Transverse colon (tissue), 4 donors: Measurements from ENCODE around the gene SYT1. TPM values are rescaled to one million over a fixed set of nuclear protein-coding genes. Genes with fewer than 3 reads are reported as not detected.

Source experiments
- DNase-seq: peaks from one replicate; pipeline ENCODE4 v3.0.0-alpha.2; 2019
- H3K27ac ChIP-seq, 4 donors: fragments of 200-600 bp; sonication (generic); 2 replicates each; pipeline ENCODE4 v1.5.1; 2016 to 2018; ENCODE audit warnings: inconsistent platforms in 4 of 4
- H3K27me3 ChIP-seq: fragments of 200-600 bp; sonication (generic); 2 replicates; pipeline ENCODE4 v1.5.1; 2017; ENCODE audit warnings: inconsistent platforms
- H3K36me3 ChIP-seq, 4 donors: fragments of 200-600 bp; sonication (generic); 2 replicates each; pipeline ENCODE4 v1.5.1; 2017 to 2019; ENCODE audit warnings: inconsistent platforms in 4 of 4
- H3K4me1 ChIP-seq, 4 donors: fragments of 200-600 bp; sonication (generic); 2 replicates each; pipeline ENCODE4 v1.5.1; 2017 to 2020; ENCODE audit warnings: inconsistent platforms in 4 of 4
- H3K4me3 ChIP-seq, 4 donors: fragments of 200-600 bp; sonication (generic); 1 replicate in 1 of 4; 2 replicates in 3 of 4; pipeline versions ENCODE4 v1.5.1 to v1.6.1; 2017 to 2019; ENCODE audit warnings: inconsistent platforms in 4 of 4
- H3K9me3 ChIP-seq, 2 donors: fragments of 200-600 bp; sonication (generic); 2 replicates each; pipeline ENCODE4 v1.5.1; 2017 to 2019; ENCODE audit warnings: inconsistent platforms in 2 of 2
- CTCF ChIP-seq, 5 experiments: fragments of 200-600 bp in 3 of 5; fragments of 450-650 bp in 2 of 5; sonication (generic) in 3 of 5; IDR thresholded peaks; 1 replicate in 2 of 5; 2 replicates in 3 of 5; pipeline ENCODE4 v1.5.1; 2016 to 2017; ENCODE audit warnings: antibody characterized with exemption in 5 of 5, inconsistent platforms in 3 of 5, mild to moderate bottlenecking in 2 of 5, moderate library complexity in 1 of 5
- EP300 ChIP-seq: sonication (generic); formaldehyde crosslinking; IDR thresholded peaks from one replicate; pipeline ENCODE4 v1.6.1; 2017; ENCODE audit warnings: antibody characterized with exemption, low read depth
- POLR2A ChIP-seq: fragments of 450-650 bp; IDR thresholded peaks from one replicate; pipeline ENCODE4 v1.6.1; 2016; ENCODE audit warnings: antibody characterized with exemption, mild to moderate bottlenecking, moderate library complexity
- POLR2AphosphoS5 ChIP-seq, 3 donors: sonication (generic); formaldehyde crosslinking; IDR thresholded peaks; one replicate each; pipeline ENCODE4 v1.6.1; 2016; ENCODE audit warnings: antibody characterized with exemption in 3 of 3
- WGBS, 2 donors: methylation state at CpG; one replicate each; pipeline ENCODE4 v1.1.5; 2018; ENCODE audit warnings: low coverage in 1 of 2; 5-methylcytosine and 5-hydroxymethylcytosine counted together
- in situ Hi-C, 4 donors: fragments of 200-750 bp; cut with MboI; loops; one replicate each; pipeline versions ENCODE4 v1.15.0 to v1.15.1; 2017; ENCODE audit warnings: low sequenced_read_pairs in 3 of 4, low pct_ligation_motif_present in 1 of 4, low pct_unique_long_range_greater_than_20kb in 1 of 4
- intact Hi-C: fragments of 100-400 bp; cut with DNase I; formaldehyde crosslinking; loops from one replicate; pipeline ENCODE4 v1.15.1; 2023; ENCODE audit warnings: low total_unique reads
- total RNA-seq, 4 donors: library from RNA; depleted of rRNA; stranded (reverse); fragments of >200 nt; gene quantifications; one replicate each; pipeline ENCODE4 v1.1.0, GENCODE V29; 2016

The SYT1 gene
- total RNA-seq, 4 donors from 2014 or later: 0.60 to 4.9 (median 2.1) TPM

GRCh38 chr12:79274501-79275064 lies 410.0 kb downstream of the SYT1 start:
- Histone ChIP-seq H3K36me3 (no peaks in the 10 kb centered on the region), H3K9me3 (no peaks in the 10 kb centered on the region), H3K27ac (no peak overlapping the region), H3K4me1 (no peaks in the 10 kb centered on the region), H3K4me3 (no peak overlapping the region), H3K27me3 (no peaks in the 10 kb centered on the region)
- intact Hi-C loops: no loop called here
- TF ChIP-seq POLR2A (no peak), POLR2AphosphoS5 (IDR thresholded peaks at IDR 0.05) (no peak), CTCF (IDR thresholded peaks at IDR 0.05) (no peak), EP300 (no peak)
- no peak for DNase-seq
- WGBS, 2 donors: 74 to 100% methylated on average over 1 to 4 of the region's 4 CpGs
- in situ Hi-C loops: no loop called here

GRCh38 chr12:79275631-79276030 lies 411.1 kb downstream of the SYT1 start:
- H3K27ac ChIP-seq: no peak overlapping the region
- intact Hi-C loops: no loop called here

GRCh38 chr12:79283364-79283763 lies 418.8 kb downstream of the SYT1 start:
- TF ChIP-seq POLR2A (no peak), CTCF (IDR thresholded peaks at IDR 0.05) (no peak), POLR2AphosphoS5 (IDR thresholded peaks at IDR 0.05) (no peak), EP300 (no peak)
- in situ Hi-C loops (no loop called here), intact Hi-C loops (no loop called here)
- Histone ChIP-seq H3K27me3 (no peaks in the 10 kb centered on the region), H3K27ac (no peak overlapping the region), H3K4me3 (no peak overlapping the region), H3K9me3 (no peaks in the 10 kb centered on the region), H3K4me1 (no peaks in the 10 kb centered on the region), H3K36me3 (no peaks in the 10 kb centered on the region)
- WGBS, 2 donors: 63 to 77% methylated on average over 2 of the region's 2 CpGs
- DNase-seq: no peak

More at GRCh38 chr12:79275631-79276030, 411.1 kb downstream of the SYT1 start:
- Histone ChIP-seq H3K27me3 (no peaks in the 10 kb centered on the region), H3K4me1 (no peaks in the 10 kb centered on the region), H3K9me3 (no peaks in the 10 kb centered on the region), H3K4me3 (no peak overlapping the region), H3K36me3 (no peaks in the 10 kb centered on the region)
- TF ChIP-seq POLR2AphosphoS5 (IDR thresholded peaks at IDR 0.05) (no peak), EP300 (no peak), CTCF (IDR thresholded peaks at IDR 0.05) (no peak), POLR2A (no peak)
- DNase-seq: no peak
- WGBS, 2 donors: 72 to 88% methylated on average over 2 of the region's 2 CpGs
- in situ Hi-C loops: no loop called here

GRCh38 chr12:79288911-79289310 lies 424.3 kb downstream of the SYT1 start:
- 81 to 87% methylated on average over 3 of the region's 3 CpGs for WGBS, 2 donors
- DNase-seq: no peak
- Histone ChIP-seq H3K9me3 (no peaks in the 10 kb centered on the region), H3K36me3 (no peaks in the 10 kb centered on the region), H3K27me3 (no peaks in the 10 kb centered on the region), H3K4me3 (no peak overlapping the region), H3K27ac (no peak overlapping the region), H3K4me1 (no peaks in the 10 kb centered on the region)
- no peak for TF ChIP-seq POLR2A
- no peak for TF ChIP-seq EP300
- no peak for TF ChIP-seq CTCF (IDR thresholded peaks at IDR 0.05)
- TF ChIP-seq POLR2AphosphoS5 (IDR thresholded peaks at IDR 0.05): no peak
- in situ Hi-C loops (no loop called here), intact Hi-C loops (no loop called here)
